ENCODE measurements around the gene RABL2A.
"Not testable (repeated sequence)": the region's sequence is repeated elsewhere in the genome, so short reads cannot be mapped to it uniquely, and the experiment has no call there.

The RABL2A gene

GRCh38 chr2:113597572-113597971, 29.5 kb upstream of the RABL2A start:
- WGBS (ENCODE audit: extremely low coverage, insufficient coverage, low lambda C conversion rate), result no CpG with 5 or more reads among the region's 9 CpGs

GRCh38 chr2:113598180-113598579, 28.9 kb upstream of the RABL2A start:
- not testable (repeated sequence) for H3K56ac ChIP-seq (ENCODE audit: low read length); H3K79me1 ChIP-seq (ENCODE audit: low read length); H2BK15ac ChIP-seq (replicated peaks; ENCODE audit: low read depth); H3K27ac ChIP-seq (ENCODE audit: low read depth, low read length); H3K4ac ChIP-seq (ENCODE audit: low read depth, low read length); H2BK5ac ChIP-seq (ENCODE audit: low read length); H4K8ac ChIP-seq (ENCODE audit: low read depth, low read length); H2AK5ac ChIP-seq (ENCODE audit: low read length); H3K36me3 ChIP-seq (ENCODE audit: control insufficient read depth, insufficient read depth, low read length); H3K18ac ChIP-seq (ENCODE audit: low read length); H3K4me2 ChIP-seq (ENCODE audit: low read length); DNase-seq; H3K23ac ChIP-seq (ENCODE audit: low read length); H3K4me3 ChIP-seq (ENCODE audit: low read length); H3K79me2 ChIP-seq (ENCODE audit: control insufficient read depth, insufficient read depth, low read length); H4K5ac ChIP-seq (ENCODE audit: low read length); H3K9ac ChIP-seq (ENCODE audit: low read length); H2BK120ac ChIP-seq (ENCODE audit: low read depth, low read length); H3K4me1 ChIP-seq (ENCODE audit: control insufficient read depth, low read depth, low read length); H3K27me3 ChIP-seq (ENCODE audit: insufficient read depth, low read length, poor library complexity)
- WGBS (ENCODE audit: extremely low coverage, insufficient coverage, low lambda C conversion rate), result no CpG with 5 or more reads among the region's 13 CpGs

More at GRCh38 chr2:113597572-113597971, 29.5 kb upstream of the RABL2A start:
- not testable (repeated sequence) for H3K9ac ChIP-seq (ENCODE audit: low read length); H3K79me1 ChIP-seq (ENCODE audit: low read length); H2BK5ac ChIP-seq (ENCODE audit: low read length); H3K36me3 ChIP-seq (ENCODE audit: control insufficient read depth, insufficient read depth, low read length); H3K23ac ChIP-seq (ENCODE audit: low read length); H3K79me2 ChIP-seq (ENCODE audit: control insufficient read depth, insufficient read depth, low read length); H3K4me1 ChIP-seq (ENCODE audit: control insufficient read depth, low read depth, low read length); H2BK15ac ChIP-seq (replicated peaks; ENCODE audit: low read depth); H2AK5ac ChIP-seq (ENCODE audit: low read length); H4K8ac ChIP-seq (ENCODE audit: low read depth, low read length); H3K27ac ChIP-seq (ENCODE audit: low read depth, low read length); H3K4me2 ChIP-seq (ENCODE audit: low read length); H4K5ac ChIP-seq (ENCODE audit: low read length); H3K27me3 ChIP-seq (ENCODE audit: insufficient read depth, low read length, poor library complexity); H2BK120ac ChIP-seq (ENCODE audit: low read depth, low read length); H3K56ac ChIP-seq (ENCODE audit: low read length); H3K4ac ChIP-seq (ENCODE audit: low read depth, low read length); H3K18ac ChIP-seq (ENCODE audit: low read length); H3K4me3 ChIP-seq (ENCODE audit: low read length)
- peak; percentile 41 for DNase-seq

DNA sequence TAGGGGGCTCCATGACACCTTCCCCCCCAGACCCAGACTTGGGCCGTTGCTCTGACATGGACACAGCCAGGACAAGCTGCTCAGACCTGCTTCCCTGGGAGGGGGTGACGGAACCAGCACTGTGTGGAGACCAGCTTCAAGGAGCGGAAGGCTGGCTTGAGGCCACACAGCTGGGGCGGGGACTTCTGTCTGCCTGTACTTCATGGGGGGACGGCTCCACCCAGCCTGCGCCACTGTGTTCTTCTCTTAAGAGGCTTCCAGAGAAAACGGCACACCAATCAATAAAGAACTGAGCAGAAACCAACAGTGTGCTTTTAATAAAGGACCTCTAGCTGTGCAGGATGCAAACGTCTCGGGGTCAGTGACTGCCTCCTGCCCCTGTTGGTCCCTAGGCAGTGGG, 28.3 kb upstream of the RABL2A start:
- H4K5ac ChIP-seq (ENCODE audit: low read length); H3K27ac ChIP-seq (ENCODE audit: low read depth, low read length); H2BK15ac ChIP-seq (replicated peaks; ENCODE audit: low read depth); H3K4ac ChIP-seq (ENCODE audit: low read depth, low read length); H3K4me3 ChIP-seq (ENCODE audit: low read length); H3K79me2 ChIP-seq (ENCODE audit: control insufficient read depth, insufficient read depth, low read length); H3K18ac ChIP-seq (ENCODE audit: low read length); H4K8ac ChIP-seq (ENCODE audit: low read depth, low read length); H2AK5ac ChIP-seq (ENCODE audit: low read length); H3K79me1 ChIP-seq (ENCODE audit: low read length); H3K4me2 ChIP-seq (ENCODE audit: low read length); H3K23ac ChIP-seq (ENCODE audit: low read length); H3K27me3 ChIP-seq (ENCODE audit: insufficient read depth, low read length, poor library complexity); H3K56ac ChIP-seq (ENCODE audit: low read length); H2BK5ac ChIP-seq (ENCODE audit: low read length); DNase-seq; H2BK120ac ChIP-seq (ENCODE audit: low read depth, low read length); H3K36me3 ChIP-seq (ENCODE audit: control insufficient read depth, insufficient read depth, low read length); H3K9ac ChIP-seq (ENCODE audit: low read length); H3K4me1 ChIP-seq (ENCODE audit: control insufficient read depth, low read depth, low read length): not testable (repeated sequence)
- no CpG with 5 or more reads among the region's 9 CpGs for WGBS (ENCODE audit: extremely low coverage, insufficient coverage, low lambda C conversion rate)

DNA sequence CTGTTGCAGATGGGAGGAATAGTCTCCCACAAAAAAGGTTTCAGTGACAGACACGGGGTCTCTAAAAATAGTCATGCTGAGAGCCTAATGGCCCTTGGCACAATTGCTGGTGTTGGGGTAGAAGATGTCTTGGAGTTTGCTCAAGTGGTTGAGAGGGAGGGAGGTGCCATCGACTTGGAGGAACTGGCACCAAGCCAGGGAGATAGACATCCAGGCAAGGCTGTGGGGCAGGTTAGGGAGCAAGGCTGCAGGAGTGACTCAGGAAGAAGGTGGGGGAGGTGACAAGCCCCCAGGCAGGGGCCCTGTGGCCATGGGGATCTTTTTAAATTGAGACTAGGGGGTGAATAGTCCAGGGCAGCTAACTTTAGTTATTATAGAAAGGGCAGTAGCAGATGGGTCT, 27.9 kb upstream of the RABL2A start:
- not testable (repeated sequence) for H3K56ac ChIP-seq (ENCODE audit: low read length); H2BK120ac ChIP-seq (ENCODE audit: low read depth, low read length); H3K23ac ChIP-seq (ENCODE audit: low read length); H3K4ac ChIP-seq (ENCODE audit: low read depth, low read length); H3K4me3 ChIP-seq (ENCODE audit: low read length); H3K27me3 ChIP-seq (ENCODE audit: insufficient read depth, low read length, poor library complexity); H4K8ac ChIP-seq (ENCODE audit: low read depth, low read length); DNase-seq; H2BK15ac ChIP-seq (replicated peaks; ENCODE audit: low read depth); H3K36me3 ChIP-seq (ENCODE audit: control insufficient read depth, insufficient read depth, low read length); H3K4me1 ChIP-seq (ENCODE audit: control insufficient read depth, low read depth, low read length); H3K79me1 ChIP-seq (ENCODE audit: low read length); H3K4me2 ChIP-seq (ENCODE audit: low read length); H4K5ac ChIP-seq (ENCODE audit: low read length); H2AK5ac ChIP-seq (ENCODE audit: low read length); H3K9ac ChIP-seq (ENCODE audit: low read length); H2BK5ac ChIP-seq (ENCODE audit: low read length); H3K18ac ChIP-seq (ENCODE audit: low read length); H3K27ac ChIP-seq (ENCODE audit: low read depth, low read length); H3K79me2 ChIP-seq (ENCODE audit: control insufficient read depth, insufficient read depth, low read length)
- no CpG with 5 or more reads among the region's 2 CpGs for WGBS (ENCODE audit: extremely low coverage, insufficient coverage, low lambda C conversion rate)

GRCh38 chr2:113602040-113602769, 24.9 kb upstream of the RABL2A start:
- not testable (repeated sequence) for H3K4ac ChIP-seq (ENCODE audit: low read depth, low read length); H3K9ac ChIP-seq (ENCODE audit: low read length); H3K79me1 ChIP-seq (ENCODE audit: low read length); H3K27me3 ChIP-seq (ENCODE audit: insufficient read depth, low read length, poor library complexity); H3K27ac ChIP-seq (ENCODE audit: low read depth, low read length); H3K4me1 ChIP-seq (ENCODE audit: control insufficient read depth, low read depth, low read length); H3K4me2 ChIP-seq (ENCODE audit: low read length); H3K18ac ChIP-seq (ENCODE audit: low read length); H2BK15ac ChIP-seq (replicated peaks; ENCODE audit: low read depth); H3K36me3 ChIP-seq (ENCODE audit: control insufficient read depth, insufficient read depth, low read length); H2BK120ac ChIP-seq (ENCODE audit: low read depth, low read length); H4K5ac ChIP-seq (ENCODE audit: low read length); H2BK5ac ChIP-seq (ENCODE audit: low read length); H2AK5ac ChIP-seq (ENCODE audit: low read length); H3K4me3 ChIP-seq (ENCODE audit: low read length); H3K79me2 ChIP-seq (ENCODE audit: control insufficient read depth, insufficient read depth, low read length); H4K8ac ChIP-seq (ENCODE audit: low read depth, low read length); H3K56ac ChIP-seq (ENCODE audit: low read length); H3K23ac ChIP-seq (ENCODE audit: low read length)
- DNase-seq, result peak; percentile 83
- WGBS (ENCODE audit: extremely low coverage, insufficient coverage, low lambda C conversion rate), result no CpG with 5 or more reads among the region's 51 CpGs

- no peaks in the 10 kb centered on the region for H3K27me3 ChIP-seq (ENCODE audit: insufficient read depth, low read length, poor library complexity)
- no peak overlapping the region for H2BK5ac ChIP-seq (ENCODE audit: low read length)
- 100% methylated on average over 2 of the region's 2 CpGs for WGBS (ENCODE audit: extremely low coverage, insufficient coverage, low lambda C conversion rate)
- H3K4me3 ChIP-seq (ENCODE audit: low read length), result no peak overlapping the region
- H4K8ac ChIP-seq (ENCODE audit: low read depth, low read length), result no peak overlapping the region
- H3K4me1 ChIP-seq (ENCODE audit: control insufficient read depth, low read depth, low read length), result no peaks in the 10 kb centered on the region
- H2BK15ac ChIP-seq (replicated peaks; ENCODE audit: low read depth), result no peak overlapping the region
- no peak overlapping the region for H3K56ac ChIP-seq (ENCODE audit: low read length)
- no peak overlapping the region for H4K5ac ChIP-seq (ENCODE audit: low read length)
- H3K9ac ChIP-seq (ENCODE audit: low read length), result no peak overlapping the region
- no peaks in the 10 kb centered on the region for H3K79me1 ChIP-seq (ENCODE audit: low read length)
- H3K79me2 ChIP-seq (ENCODE audit: control insufficient read depth, insufficient read depth, low read length), result no peaks in the 10 kb centered on the region
- no peak overlapping the region for H3K18ac ChIP-seq (ENCODE audit: low read length)
- no peaks in the 10 kb centered on the region for H3K36me3 ChIP-seq (ENCODE audit: control insufficient read depth, insufficient read depth, low read length)
- no peak for DNase-seq
- no peak overlapping the region for H3K4me2 ChIP-seq (ENCODE audit: low read length)
- no peak overlapping the region for H3K4ac ChIP-seq (ENCODE audit: low read depth, low read length)
- H2BK120ac ChIP-seq (ENCODE audit: low read depth, low read length), result no peak overlapping the region
- H3K23ac ChIP-seq (ENCODE audit: low read length), result no peak overlapping the region
- no peak overlapping the region for H3K27ac ChIP-seq (ENCODE audit: low read depth, low read length)
- H2AK5ac ChIP-seq (ENCODE audit: low read length), result no peak overlapping the region
These were observed 24.1 kb upstream of the RABL2A start for GRCh38 chr2:113602869-113603466.

Data from mesendoderm (in vitro differentiated cells).